HG02840 (cell line): ENCODE results near the gene PAM.

Experiments used
- ATAC-seq: cut with Tn5 transposase; IDR thresholded peaks from one replicate; pipeline ENCODE4 v1.9.1; 2021; ENCODE audit warnings: mild to moderate bottlenecking, moderate library complexity, moderate number of reproducible peaks; ENCODE audit not compliant: unreplicated experiment, low FRiP score

The PAM gene

GRCh38 chr5:102802708-102803458 lies 47.8 kb downstream of the PAM start:
- ATAC-seq = no peak

DNA sequence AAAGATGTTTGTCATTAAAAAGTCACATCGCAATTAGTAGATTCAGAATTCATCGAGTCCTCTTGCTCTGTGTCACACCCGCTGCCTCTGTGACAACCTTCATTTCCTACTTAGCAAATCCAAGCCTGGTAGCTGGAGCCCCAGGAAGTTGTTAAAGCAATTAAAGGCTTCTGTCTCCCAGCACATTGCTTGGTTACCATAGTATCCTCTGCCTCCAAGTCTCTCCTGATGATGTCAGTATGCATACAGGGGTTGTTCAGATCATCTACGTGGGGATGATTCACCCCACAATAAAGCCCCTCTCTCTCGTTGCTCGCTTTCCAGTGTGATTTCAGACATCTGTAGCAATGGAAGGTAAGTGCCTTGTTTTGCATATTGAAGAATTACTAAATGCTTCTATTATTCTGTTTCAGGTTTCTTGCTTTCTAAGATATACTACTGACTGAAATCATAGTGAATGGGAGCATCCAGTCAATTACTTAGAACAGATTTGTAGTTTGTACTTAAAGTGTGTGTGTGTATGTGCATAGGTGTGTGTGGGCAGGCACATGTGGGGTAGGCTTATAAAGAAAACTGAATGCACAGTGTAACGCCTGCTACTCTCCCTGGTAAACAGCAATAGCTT lies 52.9 kb downstream of the PAM start:
- no peak for ATAC-seq

- no peak for ATAC-seq
Observed at GRCh38 chr5:102809033-102809432, 53.9 kb downstream of the PAM start.

- no peak for ATAC-seq
Observed at GRCh38 chr5:102811972-102812371, 56.9 kb downstream of the PAM start.

- no peak for ATAC-seq
Observed at GRCh38 chr5:102813740-102814139, 58.6 kb downstream of the PAM start.

DNA sequence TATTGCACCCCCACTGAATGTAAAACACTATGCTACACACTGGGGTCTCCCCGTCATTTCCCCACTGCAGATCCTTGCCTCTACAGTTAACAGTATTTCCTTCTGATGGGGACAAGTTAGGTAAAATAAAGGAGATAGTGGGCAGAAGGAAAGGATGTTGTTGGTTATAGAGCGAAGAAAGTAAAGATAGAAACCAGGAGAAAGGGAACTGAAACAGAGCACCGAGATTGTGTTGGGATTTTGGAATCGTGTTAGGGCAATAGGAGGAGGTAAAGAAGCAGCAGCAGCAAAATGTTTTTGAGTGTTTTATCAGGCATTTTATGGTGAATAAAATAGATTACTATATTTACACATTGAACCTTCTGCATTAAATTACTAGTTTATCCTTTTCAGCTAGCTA lies 60.0 kb downstream of the PAM start:
- no peak for ATAC-seq

- ATAC-seq = no peak
Observed at GRCh38 chr5:102815540-102816332, 60.6 kb downstream of the PAM start.

- ATAC-seq = no peak
Observed at GRCh38 chr5:102818345-102818744, 63.2 kb downstream of the PAM start.

GRCh38 chr5:102818934-102819333 lies 63.8 kb downstream of the PAM start:
- no peak for ATAC-seq

- no peak for ATAC-seq
Observed at GRCh38 chr5:102819634-102820033, 64.5 kb downstream of the PAM start.

- ATAC-seq = no peak
Observed at GRCh38 chr5:102823441-102823874, 68.4 kb downstream of the PAM start.

GRCh38 chr5:102826629-102827028 lies 71.5 kb downstream of the PAM start:
- no peak for ATAC-seq

GRCh38 chr5:102830241-102830640 lies 75.1 kb downstream of the PAM start:
- no peak for ATAC-seq

GRCh38 chr5:102832445-102832844 lies 77.3 kb downstream of the PAM start:
- ATAC-seq = no peak

DNA sequence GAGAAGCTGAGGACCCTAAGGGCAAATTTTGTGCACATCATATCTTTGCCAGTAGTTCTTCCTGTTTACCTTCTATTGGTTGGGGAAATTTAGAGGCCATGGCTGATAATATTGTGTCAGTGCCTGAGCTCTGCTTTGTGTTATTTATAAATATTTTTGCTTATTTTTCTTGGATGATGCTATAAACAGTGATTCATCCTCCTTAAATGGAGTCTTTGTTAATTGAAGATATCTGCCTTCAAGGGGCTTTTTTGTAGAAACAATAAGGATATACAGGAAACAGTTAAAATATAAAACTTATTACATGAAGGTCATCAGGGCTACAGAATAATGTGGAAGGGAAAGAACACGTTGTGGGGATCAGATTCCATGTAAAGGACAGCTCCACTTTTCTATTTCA lies 78.0 kb downstream of the PAM start:
- no peak for ATAC-seq

DNA sequence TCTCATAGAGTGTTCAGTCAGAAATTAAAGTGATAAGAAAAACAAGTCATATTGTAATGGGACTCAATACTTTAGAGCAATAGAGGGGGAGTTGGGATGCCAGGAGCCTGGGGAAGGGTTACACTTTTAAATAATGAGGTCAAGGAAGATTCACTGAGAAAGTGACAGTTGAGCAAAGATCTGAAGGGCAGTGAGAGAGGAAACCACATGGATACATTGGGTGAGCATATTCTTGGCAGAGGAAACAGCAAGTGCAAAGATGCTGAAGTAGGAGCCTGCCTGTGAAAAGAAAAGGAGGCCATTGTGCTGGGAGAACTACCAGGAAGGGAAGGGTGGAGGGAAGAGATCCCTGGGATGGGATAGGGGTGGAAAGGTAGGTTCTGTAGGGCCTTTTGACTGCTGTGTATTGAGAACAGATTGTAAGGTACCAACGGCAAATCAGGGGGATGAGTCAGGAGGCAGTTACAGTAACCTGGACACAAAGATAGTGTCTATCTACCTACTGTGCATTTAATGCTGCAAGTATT lies 79.4 kb downstream of the PAM start:
- ATAC-seq = no peak

GRCh38 chr5:102835717-102836116 lies 80.6 kb downstream of the PAM start:
- ATAC-seq = no peak

- ATAC-seq = no peak
Observed at GRCh38 chr5:102841021-102841420, 85.9 kb downstream of the PAM start.

DNA sequence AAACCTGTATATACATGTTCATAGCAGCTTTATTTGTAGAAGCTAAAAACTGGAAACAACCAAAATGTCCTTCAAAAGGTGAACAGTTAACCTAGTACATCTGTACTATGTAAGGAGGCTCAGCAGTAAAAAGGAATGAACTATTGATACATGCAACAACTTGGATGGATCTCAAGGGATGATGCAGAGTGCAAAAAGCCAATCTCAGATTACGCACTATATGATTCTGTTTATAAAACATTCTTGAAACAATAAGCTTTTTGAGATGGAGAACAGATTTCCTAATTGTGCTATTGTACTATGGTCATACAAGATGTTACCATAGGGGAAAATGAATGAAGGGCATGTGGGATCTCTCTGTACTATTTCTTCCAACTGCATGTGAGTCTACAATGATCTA lies 88.9 kb downstream of the PAM start:
- ATAC-seq = no peak

GRCh38 chr5:102845041-102845440 lies 89.9 kb downstream of the PAM start:
- ATAC-seq = no peak

- no peak for ATAC-seq
Observed at GRCh38 chr5:102850503-102850902, 95.4 kb downstream of the PAM start.
